ENCODE data around the gene CDC5L. TPM values are rescaled to one million over a fixed set of nuclear protein-coding genes. Genes with fewer than 3 reads are reported as not detected.

Gene CDC5L
- total RNA-seq, 1 donor from 2014 or later, result 16.5 TPM

DNA sequence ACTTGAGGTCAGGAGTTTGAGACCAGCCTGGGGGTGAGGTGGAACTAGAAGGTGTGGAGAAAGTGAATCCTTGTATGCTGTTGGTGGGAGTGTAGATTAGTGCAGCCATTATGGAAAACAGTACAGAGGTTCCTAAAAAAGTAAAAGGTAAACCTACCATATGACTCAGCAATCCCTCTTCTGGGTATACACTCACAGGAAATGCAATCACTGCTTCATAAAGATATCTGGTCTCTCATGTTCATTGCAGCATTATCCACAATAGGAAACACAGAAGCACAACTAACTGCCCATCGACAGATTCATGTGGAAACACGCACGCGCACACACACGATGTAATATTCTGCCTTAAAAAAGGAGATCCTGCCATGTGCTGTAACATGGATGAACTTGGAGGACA is 66.7 kb downstream of the CDC5L start:
- Histone ChIP-seq H3K4me1 (peaks cover 7% of the 10 kb centered on the region), H3K27me3 (no peaks in the 10 kb centered on the region), H3K4me3 (no peak overlapping the region), H3K27ac (no peak overlapping the region), H3K36me3 (no peaks in the 10 kb centered on the region), H3K9me3 (no peaks in the 10 kb centered on the region)
- no peak for DNase-seq (ENCODE audit: extremely low spot score in 2 of 2)
- intact Hi-C loops (cut with DNase I), result no loop called here
- TF ChIP-seq, protein P1, sequence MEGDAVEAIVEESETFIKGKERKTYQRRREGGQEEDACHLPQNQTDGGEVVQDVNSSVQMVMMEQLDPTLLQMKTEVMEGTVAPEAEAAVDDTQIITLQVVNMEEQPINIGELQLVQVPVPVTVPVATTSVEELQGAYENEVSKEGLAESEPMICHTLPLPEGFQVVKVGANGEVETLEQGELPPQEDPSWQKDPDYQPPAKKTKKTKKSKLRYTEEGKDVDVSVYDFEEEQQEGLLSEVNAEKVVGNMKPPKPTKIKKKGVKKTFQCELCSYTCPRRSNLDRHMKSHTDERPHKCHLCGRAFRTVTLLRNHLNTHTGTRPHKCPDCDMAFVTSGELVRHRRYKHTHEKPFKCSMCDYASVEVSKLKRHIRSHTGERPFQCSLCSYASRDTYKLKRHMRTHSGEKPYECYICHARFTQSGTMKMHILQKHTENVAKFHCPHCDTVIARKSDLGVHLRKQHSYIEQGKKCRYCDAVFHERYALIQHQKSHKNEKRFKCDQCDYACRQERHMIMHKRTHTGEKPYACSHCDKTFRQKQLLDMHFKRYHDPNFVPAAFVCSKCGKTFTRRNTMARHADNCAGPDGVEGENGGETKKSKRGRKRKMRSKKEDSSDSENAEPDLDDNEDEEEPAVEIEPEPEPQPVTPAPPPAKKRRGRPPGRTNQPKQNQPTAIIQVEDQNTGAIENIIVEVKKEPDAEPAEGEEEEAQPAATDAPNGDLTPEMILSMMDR (IDR thresholded peaks at IDR 0.05), result no peak
- TF ChIP-seq POLR2AphosphoS5 (IDR thresholded peaks at IDR 0.05; ENCODE audit: insufficient read depth in 1 of 2, low read depth in 1 of 2) (no peak), POLR2A (IDR thresholded peaks at IDR 0.05) (no peak)

DNA sequence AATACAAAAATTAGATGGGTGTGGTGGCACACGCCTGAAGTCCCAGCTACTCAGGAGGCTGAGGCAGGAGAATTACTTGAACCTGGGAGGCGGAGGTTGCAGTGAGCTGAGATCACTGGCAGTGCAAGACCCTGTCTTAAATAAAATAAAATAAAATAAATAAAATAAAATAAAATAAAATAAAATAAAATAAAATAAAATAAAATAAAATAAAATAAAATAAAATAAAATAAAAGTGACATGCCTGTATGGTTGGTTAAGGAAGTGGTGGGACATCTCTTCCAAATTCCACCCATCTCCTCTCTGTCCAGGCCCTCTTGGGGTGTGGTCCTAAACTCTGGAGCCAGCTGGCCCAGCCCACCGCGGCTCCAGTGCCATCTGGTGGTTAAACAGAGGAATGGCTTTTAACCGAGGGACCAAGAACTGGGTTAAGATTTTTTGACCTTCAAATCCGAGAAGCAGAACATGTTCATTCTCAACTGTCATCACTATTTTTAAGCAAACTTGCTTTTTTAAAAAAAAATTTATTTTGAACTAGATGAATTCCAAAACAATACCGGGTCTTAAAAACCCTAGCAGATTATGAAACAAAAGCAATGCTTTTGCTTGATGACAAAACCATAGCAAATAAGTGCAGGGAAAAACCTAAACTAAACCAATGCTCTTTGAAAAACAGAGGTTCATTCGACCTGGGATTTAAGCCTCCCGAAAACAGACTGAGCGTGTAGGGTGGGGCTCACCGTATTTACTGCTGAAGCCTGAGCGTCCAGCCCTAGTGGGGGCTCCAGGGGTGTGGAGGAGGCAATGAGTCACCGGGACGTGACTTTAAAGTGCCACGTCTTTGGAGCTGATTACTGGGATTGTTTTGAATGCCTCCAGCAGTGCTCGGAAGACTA is 68.8 kb downstream of the CDC5L start:
- peaks cover 7% of the 10 kb centered on the region for H3K4me1 ChIP-seq
- no peaks in the 10 kb centered on the region for H3K27me3 ChIP-seq
- peak overlapping the region; percentile 24 for H3K27ac ChIP-seq
- no peaks in the 10 kb centered on the region for H3K9me3 ChIP-seq
- DNase-seq (ENCODE audit: extremely low spot score in 2 of 2), result no peak
- H3K4me3 ChIP-seq, result peak overlapping the region in 1 of 2 donors; percentile 19
- TF ChIP-seq POLR2AphosphoS5 (IDR thresholded peaks at IDR 0.05; ENCODE audit: insufficient read depth in 1 of 2, low read depth in 1 of 2), result no peak
- TF ChIP-seq, protein P1 (IDR thresholded peaks at IDR 0.05), result peak; percentile 35 to 77 (median 62)
- no peaks in the 10 kb centered on the region for H3K36me3 ChIP-seq
- intact Hi-C loops (cut with DNase I), result no loop called here

GRCh38 chr6:44456966-44457292 is 69.4 kb downstream of the CDC5L start:
- Histone ChIP-seq H3K9me3 (no peaks in the 10 kb centered on the region), H3K27ac (peak overlapping the region; percentile 24), H3K4me1 (peaks cover 7% of the 10 kb centered on the region), H3K27me3 (no peaks in the 10 kb centered on the region), H3K36me3 (no peaks in the 10 kb centered on the region), H3K4me3 (peak overlapping the region in 1 of 2 donors; percentile 19)
- TF ChIP-seq POLR2AphosphoS5 (IDR thresholded peaks at IDR 0.05; ENCODE audit: insufficient read depth in 1 of 2, low read depth in 1 of 2) (no peak), POLR2A (IDR thresholded peaks at IDR 0.05) (no peak)
- TF ChIP-seq, protein P1 (IDR thresholded peaks at IDR 0.05), result no peak
- DNase-seq (ENCODE audit: extremely low spot score in 2 of 2), result no peak
- intact Hi-C loops (cut with DNase I), result no loop called here

- Histone ChIP-seq H3K9me3 (no peaks in the 10 kb centered on the region), H3K27me3 (no peaks in the 10 kb centered on the region), H3K27ac (no peak overlapping the region), H3K4me3 (no peak overlapping the region), H3K36me3 (no peaks in the 10 kb centered on the region), H3K4me1 (peaks cover 7% of the 10 kb centered on the region)
- TF ChIP-seq, protein P1 (IDR thresholded peaks at IDR 0.05), result no peak
- no peak for TF ChIP-seq POLR2AphosphoS5 (IDR thresholded peaks at IDR 0.05; ENCODE audit: insufficient read depth in 1 of 2, low read depth in 1 of 2)
- TF ChIP-seq POLR2A (IDR thresholded peaks at IDR 0.05), result no peak
- intact Hi-C loops (cut with DNase I), result no loop called here
- DNase-seq (ENCODE audit: extremely low spot score in 2 of 2), result no peak
Measured at GRCh38 chr6:44457596-44457995, 70.1 kb downstream of the CDC5L start.

DNA sequence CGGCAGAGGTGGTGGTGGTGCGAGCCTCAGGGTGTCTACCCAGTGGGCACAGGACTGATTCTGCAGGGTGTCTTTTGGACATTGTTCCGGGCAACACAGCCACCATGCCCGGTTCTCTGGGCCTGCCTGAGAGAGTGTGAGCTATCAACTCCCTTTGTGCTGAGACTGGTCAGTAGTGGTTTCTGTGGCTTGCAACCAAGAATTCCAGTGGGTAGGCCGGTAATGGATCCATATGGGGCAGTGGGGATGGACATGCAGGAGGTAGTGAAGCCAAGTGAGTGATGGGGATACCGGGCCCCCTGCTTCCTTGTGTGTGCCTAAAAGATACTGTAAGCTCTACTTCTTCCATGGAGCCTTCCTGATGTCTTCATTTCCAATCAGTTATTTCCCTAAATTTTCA is 71.0 kb downstream of the CDC5L start:
- Histone ChIP-seq H3K9me3 (no peaks in the 10 kb centered on the region), H3K36me3 (no peaks in the 10 kb centered on the region), H3K4me3 (no peak overlapping the region), H3K27ac (no peak overlapping the region), H3K27me3 (no peaks in the 10 kb centered on the region), H3K4me1 (peaks cover 7% of the 10 kb centered on the region)
- intact Hi-C loops (cut with DNase I), result no loop called here
- no peak for TF ChIP-seq POLR2A (IDR thresholded peaks at IDR 0.05)
- TF ChIP-seq, protein P1 (IDR thresholded peaks at IDR 0.05), result no peak
- no peak for TF ChIP-seq POLR2AphosphoS5 (IDR thresholded peaks at IDR 0.05; ENCODE audit: insufficient read depth in 1 of 2, low read depth in 1 of 2)
- no peak for DNase-seq (ENCODE audit: extremely low spot score in 2 of 2)
